ENCODE results near the gene NEDD4L. TPM values are rescaled to one million over a fixed set of nuclear protein-coding genes. Genes with fewer than 3 reads are reported as not detected.
A peak's percentile ranks its signal among the peaks of the same experiment; 100 is the strongest.

Gene NEDD4L
- total RNA-seq, 1 donor from 2014 or later: 41.1 TPM

- Mint-ChIP-seq H3K4me1 (ENCODE audit: unreplicated experiment) (peaks cover 2% of the 10 kb centered on the region), H3K27ac (ENCODE audit: unreplicated experiment) (no peak overlapping the region), H3K27me3 (ENCODE audit: unreplicated experiment) (no peaks in the 10 kb centered on the region), H3K4me3 (ENCODE audit: unreplicated experiment) (no peak overlapping the region), H3K9me3 (ENCODE audit: unreplicated experiment) (no peaks in the 10 kb centered on the region), H3K36me3 (ENCODE audit: unreplicated experiment) (no peaks in the 10 kb centered on the region)
- no peak for DNase-seq (ENCODE audit: extremely low spot score, unreplicated experiment)
- TF ChIP-seq CTCF (IDR thresholded peaks at IDR 0.05): no peak
Measured at GRCh38 chr18:58152891-58153290, 108.9 kb downstream of the NEDD4L start.

DNA sequence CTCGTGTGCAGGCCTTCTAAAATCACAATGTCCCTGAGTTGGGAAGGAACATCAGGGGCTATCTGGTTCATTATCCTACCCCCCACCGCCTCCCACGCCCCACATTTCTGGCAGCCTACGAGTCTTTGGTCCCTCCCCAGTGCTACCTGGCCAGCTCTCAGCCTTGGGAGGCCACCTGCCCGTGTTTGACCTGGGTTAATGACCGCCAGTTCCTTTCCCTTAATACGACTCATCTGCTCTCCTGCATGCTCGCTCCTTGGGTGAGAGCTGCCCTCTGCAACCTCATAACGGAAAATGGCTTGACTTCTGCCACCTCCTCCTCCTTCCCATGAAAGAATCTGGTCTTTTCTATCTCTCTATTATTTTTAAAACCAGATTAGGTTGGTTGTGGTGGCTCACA is 112.5 kb downstream of the NEDD4L start:
- H3K27ac Mint-ChIP-seq (ENCODE audit: unreplicated experiment): no peak overlapping the region

DNA sequence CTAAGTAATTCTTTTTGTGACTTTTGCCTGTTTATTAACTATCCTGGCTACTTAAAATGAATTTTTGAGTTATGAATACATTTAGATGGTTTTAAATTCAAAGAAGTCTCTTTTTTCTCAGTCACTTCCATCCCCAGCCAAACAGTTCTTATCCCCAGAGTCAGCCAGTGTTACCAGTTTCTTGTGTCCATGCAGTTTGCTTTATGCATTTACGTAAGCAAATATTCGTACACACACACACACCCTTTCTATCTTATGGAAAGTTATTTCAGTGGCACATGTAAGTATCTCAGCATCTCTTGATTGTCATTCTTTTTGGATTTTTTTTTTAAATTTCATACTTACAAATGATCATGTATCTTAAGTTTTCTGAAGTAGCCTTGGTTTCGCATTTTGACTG is 113.2 kb downstream of the NEDD4L start:
- Mint-ChIP-seq H3K36me3 (ENCODE audit: unreplicated experiment) (no peaks in the 10 kb centered on the region), H3K27ac (ENCODE audit: unreplicated experiment) (no peak overlapping the region), H3K4me1 (ENCODE audit: unreplicated experiment) (peaks cover 2% of the 10 kb centered on the region), H3K27me3 (ENCODE audit: unreplicated experiment) (no peaks in the 10 kb centered on the region), H3K4me3 (ENCODE audit: unreplicated experiment) (no peak overlapping the region), H3K9me3 (ENCODE audit: unreplicated experiment) (no peaks in the 10 kb centered on the region)
- TF ChIP-seq CTCF (IDR thresholded peaks at IDR 0.05): no peak
- no peak for DNase-seq (ENCODE audit: extremely low spot score, unreplicated experiment)

More for the DNA sequence above, 112.5 kb downstream of the NEDD4L start:
- Mint-ChIP-seq H3K4me1 (ENCODE audit: unreplicated experiment) (peaks cover 2% of the 10 kb centered on the region), H3K27me3 (ENCODE audit: unreplicated experiment) (no peaks in the 10 kb centered on the region), H3K9me3 (ENCODE audit: unreplicated experiment) (no peaks in the 10 kb centered on the region), H3K4me3 (ENCODE audit: unreplicated experiment) (no peak overlapping the region), H3K36me3 (ENCODE audit: unreplicated experiment) (no peaks in the 10 kb centered on the region)
- DNase-seq (ENCODE audit: extremely low spot score, unreplicated experiment): no peak
- TF ChIP-seq CTCF (IDR thresholded peaks at IDR 0.05): no peak

- no peak overlapping the region for H3K4me3 Mint-ChIP-seq (ENCODE audit: unreplicated experiment)
- no peaks in the 10 kb centered on the region for H3K36me3 Mint-ChIP-seq (ENCODE audit: unreplicated experiment)
- TF ChIP-seq CTCF (IDR thresholded peaks at IDR 0.05): no peak
- peak; percentile 30 for DNase-seq (ENCODE audit: extremely low spot score, unreplicated experiment)
- H3K27ac Mint-ChIP-seq (ENCODE audit: unreplicated experiment): no peak overlapping the region
- H3K4me1 Mint-ChIP-seq (ENCODE audit: unreplicated experiment): peaks cover 2% of the 10 kb centered on the region
- no peaks in the 10 kb centered on the region for H3K9me3 Mint-ChIP-seq (ENCODE audit: unreplicated experiment)
- no peaks in the 10 kb centered on the region for H3K27me3 Mint-ChIP-seq (ENCODE audit: unreplicated experiment)
Measured at GRCh38 chr18:58158008-58158407, 114.0 kb downstream of the NEDD4L start.

- peak; percentile 27 for DNase-seq (ENCODE audit: extremely low spot score, unreplicated experiment)
- H3K9me3 Mint-ChIP-seq (ENCODE audit: unreplicated experiment): no peaks in the 10 kb centered on the region
- TF ChIP-seq CTCF (IDR thresholded peaks at IDR 0.05): no peak
Measured at GRCh38 chr18:58158459-58158858, 114.4 kb downstream of the NEDD4L start.

More at GRCh38 chr18:58158459-58158858, 114.4 kb downstream of the NEDD4L start:
- Mint-ChIP-seq H3K36me3 (ENCODE audit: unreplicated experiment) (no peaks in the 10 kb centered on the region), H3K27me3 (ENCODE audit: unreplicated experiment) (no peaks in the 10 kb centered on the region), H3K4me1 (ENCODE audit: unreplicated experiment) (peaks cover 2% of the 10 kb centered on the region), H3K27ac (ENCODE audit: unreplicated experiment) (no peak overlapping the region), H3K4me3 (ENCODE audit: unreplicated experiment) (no peak overlapping the region)
